DND-41 (cell line): ENCODE results near the gene TPPP2.

ENCODE experiments used
- EZH2 ChIP-seq: IDR thresholded peaks from 3 replicates; pipeline ENCODE4 v1.6.1; 2012; ENCODE audit warnings: borderline replicate concordance, low read depth, mild to moderate bottlenecking, moderate library complexity, low read length, inconsistent platforms; ENCODE audit not compliant: severe bottlenecking
- TF ChIP-seq, protein P1 (sequence below): IDR thresholded peaks from 2 replicates; pipeline ENCODE4 v1.5.1; 2012; ENCODE audit warnings: borderline replicate concordance, low read length, moderate library complexity, mild to moderate bottlenecking; ENCODE audit not compliant: poor library complexity, severe bottlenecking; ENCODE audit errors: extremely low read depth

DNA sequence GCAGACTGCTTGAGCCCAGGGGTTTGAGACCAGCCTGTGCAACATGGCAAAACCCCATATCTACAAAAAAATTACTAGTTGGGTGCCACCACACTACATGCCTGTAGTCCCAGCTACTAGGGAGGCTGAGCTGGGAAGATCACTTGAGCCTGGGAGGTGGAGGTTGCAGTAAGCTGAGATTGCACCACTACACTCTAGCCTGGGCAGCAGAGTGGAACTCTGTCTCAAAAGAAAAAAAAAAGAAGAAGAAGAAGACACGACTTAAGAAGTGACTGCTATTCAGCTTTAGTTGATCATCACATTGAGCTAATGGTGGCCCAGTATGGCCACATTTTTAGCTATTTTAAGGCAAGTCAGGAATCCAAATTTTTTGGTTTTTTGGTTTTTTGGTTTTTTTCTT is 49.1 kb upstream of the TPPP2 start:
- TF ChIP-seq, protein P1, sequence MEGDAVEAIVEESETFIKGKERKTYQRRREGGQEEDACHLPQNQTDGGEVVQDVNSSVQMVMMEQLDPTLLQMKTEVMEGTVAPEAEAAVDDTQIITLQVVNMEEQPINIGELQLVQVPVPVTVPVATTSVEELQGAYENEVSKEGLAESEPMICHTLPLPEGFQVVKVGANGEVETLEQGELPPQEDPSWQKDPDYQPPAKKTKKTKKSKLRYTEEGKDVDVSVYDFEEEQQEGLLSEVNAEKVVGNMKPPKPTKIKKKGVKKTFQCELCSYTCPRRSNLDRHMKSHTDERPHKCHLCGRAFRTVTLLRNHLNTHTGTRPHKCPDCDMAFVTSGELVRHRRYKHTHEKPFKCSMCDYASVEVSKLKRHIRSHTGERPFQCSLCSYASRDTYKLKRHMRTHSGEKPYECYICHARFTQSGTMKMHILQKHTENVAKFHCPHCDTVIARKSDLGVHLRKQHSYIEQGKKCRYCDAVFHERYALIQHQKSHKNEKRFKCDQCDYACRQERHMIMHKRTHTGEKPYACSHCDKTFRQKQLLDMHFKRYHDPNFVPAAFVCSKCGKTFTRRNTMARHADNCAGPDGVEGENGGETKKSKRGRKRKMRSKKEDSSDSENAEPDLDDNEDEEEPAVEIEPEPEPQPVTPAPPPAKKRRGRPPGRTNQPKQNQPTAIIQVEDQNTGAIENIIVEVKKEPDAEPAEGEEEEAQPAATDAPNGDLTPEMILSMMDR, result no peak
- TF ChIP-seq EZH2, result no peak
